NCI-H82 (cell line): ENCODE measurements around the gene SMOC2.

Experiments
- DNase-seq: peaks from one replicate; lab custom pipeline; 2025; lab: John Stamatoyannopoulos, UW

SMOC2 gene

DNA sequence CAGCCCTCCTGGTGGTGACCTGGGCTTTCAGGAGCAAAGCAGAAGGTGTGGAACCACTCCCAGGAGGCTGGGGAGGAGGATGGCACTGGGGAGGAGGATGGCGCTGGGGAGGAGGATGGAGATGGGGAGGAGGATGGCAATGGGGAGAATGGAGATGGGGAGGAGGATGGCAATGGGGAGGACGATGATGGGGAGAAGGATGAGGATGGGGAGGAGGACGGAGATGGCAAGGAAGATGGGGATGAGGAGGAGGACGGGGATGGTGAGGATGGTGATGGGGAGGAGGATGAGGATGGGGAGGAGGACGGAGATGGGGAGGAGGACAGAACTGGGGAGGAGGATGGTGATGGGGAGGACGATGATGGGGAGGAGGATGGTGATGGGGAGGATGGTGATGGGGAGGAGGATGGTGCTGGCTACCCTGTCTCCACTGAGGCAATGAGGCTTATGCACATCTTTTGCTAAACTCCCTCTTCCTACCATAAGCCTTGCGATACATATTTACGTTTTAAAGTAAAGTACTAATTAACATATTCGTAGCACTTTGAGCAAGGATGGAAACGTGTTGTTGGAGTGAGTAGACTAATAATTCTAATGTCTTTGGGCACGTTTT is 7.4 kb downstream of the SMOC2 start:
- DNase-seq, result no peak

- no peak for DNase-seq
Observed at GRCh38 chr6:168450917-168451316, 9.9 kb downstream of the SMOC2 start.

- no peak for DNase-seq
Observed at GRCh38 chr6:168451805-168452517, 11.0 kb downstream of the SMOC2 start.

DNA sequence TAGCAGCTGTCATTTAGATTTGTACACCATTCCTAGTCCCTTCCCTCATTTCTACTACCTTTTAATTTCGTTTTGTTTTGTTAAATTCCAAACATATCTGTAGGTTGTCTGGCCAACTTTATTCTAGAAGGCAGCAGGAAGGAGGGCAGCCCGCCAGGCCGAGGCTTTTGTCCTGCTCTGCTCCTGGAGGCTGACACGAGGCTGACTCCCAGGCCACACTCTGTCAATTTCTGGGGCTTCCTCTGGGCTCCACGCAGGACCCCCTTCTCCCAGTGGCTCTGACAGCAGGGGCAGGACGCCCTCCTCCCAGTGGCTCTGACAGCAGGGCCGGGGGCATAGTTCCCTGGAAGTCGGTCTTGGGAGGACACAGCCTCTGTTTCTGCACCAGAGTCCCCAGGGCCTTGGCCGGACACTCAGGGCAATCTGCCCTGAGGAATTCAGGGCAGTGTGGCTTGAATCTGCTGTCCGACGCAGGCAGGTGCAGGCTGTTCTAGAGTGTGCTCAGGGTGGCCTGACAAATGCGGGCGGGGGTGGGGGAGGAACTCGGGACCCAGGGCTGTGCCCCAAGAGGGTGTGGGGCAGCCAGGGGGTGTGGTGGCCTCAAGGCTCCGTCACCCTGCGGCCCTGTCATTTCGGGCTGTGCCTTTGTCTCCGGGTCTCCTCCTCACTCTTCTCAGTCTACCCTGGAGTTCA is 11.8 kb downstream of the SMOC2 start:
- DNase-seq, result no peak

DNA sequence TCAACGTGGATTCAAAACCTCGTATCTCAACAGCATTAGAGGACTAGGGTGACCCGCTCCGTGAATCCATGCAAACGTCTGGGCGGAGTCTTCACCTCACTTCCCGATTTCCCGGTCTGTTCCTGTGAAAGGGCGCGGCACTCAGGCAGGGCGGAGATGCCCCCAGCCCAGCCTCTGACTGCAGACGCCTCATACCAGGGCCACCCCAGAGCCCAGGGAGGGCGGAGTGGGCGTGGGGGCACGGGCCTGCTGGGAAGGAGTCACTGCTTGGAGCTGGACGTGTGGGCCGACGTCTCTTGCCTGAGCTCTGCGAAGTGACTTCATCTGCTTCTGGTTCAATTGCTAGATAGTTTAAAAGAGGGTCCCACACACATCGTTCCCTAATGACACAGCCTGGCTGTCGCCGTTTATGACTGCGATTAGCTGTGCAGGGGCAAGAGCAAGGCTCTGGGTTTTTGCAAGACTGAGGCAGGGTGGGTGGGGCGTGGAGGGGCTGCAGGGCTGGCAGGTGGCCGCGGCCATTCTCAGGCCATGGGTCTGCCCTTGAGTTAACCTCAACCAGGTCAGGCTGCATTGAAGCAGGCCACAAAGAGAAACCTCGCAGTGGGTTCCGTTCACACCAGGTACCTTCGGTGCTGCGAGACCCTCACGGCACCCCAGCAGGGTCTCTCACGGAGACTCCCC is 15.0 kb downstream of the SMOC2 start:
- DNase-seq, result no peak

DNA sequence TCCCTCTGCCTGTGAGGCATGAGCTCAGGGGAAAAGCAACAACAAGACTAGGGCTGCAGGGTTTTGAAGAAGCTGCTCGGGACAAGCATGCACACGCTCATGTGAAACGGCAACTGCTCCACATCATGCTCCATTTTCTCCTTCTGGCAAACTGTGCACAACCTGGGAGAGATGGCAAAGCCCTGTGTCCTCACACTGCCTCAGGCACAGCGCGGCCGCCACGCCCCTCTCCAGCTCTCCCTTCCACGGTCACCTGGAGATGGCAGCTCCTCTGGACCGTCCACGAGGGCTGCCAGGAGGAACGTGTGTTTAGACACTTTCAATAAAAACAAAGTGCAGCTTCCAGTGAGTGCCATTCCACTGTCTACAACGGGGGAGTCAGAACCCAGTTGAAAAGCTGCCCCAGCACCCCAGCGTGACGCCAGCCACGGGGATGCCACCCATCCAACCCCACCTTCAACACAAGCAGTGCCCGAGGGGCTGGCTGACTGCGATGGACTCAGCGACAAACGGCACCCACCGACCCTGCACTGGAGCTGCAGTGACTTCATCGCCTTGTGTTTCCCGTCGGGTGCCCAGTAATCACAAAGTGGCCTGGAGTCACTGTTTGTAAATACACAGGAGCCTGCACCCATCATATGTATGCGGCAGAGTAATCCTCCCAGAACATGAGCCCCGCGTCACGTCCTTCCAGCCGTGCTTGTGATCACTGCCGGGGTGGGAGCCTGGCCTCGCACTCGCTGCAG is 16.1 kb downstream of the SMOC2 start:
- no peak for DNase-seq

DNA sequence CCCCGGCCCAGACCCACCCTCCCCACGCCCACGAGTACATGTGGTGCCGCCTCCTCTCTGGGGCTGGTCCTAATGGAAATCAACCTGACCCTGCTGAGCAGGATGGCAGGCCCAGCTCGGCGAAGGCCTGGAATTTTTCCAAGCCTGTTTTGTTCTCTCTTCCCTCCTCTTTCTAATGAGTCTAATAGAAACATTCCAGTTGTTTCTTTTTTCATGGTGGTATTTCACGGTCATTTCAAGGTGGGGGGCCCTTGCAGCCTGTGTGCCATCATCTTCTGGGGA is 16.6 kb downstream of the SMOC2 start:
- no peak for DNase-seq

DNA sequence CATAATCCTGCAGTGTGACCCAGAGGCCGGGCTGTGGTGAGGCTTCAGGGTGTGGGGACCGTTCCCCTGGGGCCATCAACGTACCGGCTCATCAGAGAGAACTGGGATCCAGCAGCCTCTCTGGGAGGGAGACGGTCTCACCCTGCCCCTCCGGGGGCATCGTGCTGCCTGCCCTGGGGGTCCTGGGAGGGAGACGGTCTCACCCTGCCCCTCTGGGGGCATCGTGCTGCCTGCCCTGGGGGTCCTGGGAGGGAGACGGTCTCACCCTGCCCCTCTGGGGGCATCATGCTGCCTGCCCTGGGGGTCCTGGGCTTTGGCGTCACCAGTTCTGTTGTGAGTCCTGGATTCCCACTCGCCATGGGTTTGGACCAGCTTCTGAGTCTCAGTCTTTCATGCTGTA is 17.1 kb downstream of the SMOC2 start:
- DNase-seq, result no peak

- DNase-seq, result no peak
Observed at GRCh38 chr6:168459572-168459971, 18.6 kb downstream of the SMOC2 start.

- no peak for DNase-seq
Observed at GRCh38 chr6:168462289-168462853, 21.4 kb downstream of the SMOC2 start.

GRCh38 chr6:168464546-168464945 is 23.6 kb downstream of the SMOC2 start:
- DNase-seq, result no peak

DNA sequence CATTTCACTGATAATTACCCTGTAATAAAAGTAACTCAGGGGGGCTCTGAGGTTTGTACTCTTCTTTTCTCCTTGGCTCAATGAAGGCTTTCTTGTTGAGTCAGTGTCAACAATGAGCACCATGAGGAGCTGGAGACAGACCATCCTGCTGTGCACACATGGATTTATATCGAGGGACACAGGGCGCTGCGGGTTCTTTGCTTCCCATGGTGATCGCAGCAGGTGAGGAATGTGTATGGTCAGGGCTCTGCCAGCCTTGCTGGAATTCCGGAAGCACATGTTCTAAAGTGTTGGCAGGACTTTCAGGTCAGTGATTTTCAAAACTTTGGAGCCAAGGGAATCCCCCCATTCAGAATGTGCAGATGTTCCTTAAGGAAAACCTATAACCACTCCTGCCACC is 27.1 kb downstream of the SMOC2 start:
- DNase-seq, result no peak

DNA sequence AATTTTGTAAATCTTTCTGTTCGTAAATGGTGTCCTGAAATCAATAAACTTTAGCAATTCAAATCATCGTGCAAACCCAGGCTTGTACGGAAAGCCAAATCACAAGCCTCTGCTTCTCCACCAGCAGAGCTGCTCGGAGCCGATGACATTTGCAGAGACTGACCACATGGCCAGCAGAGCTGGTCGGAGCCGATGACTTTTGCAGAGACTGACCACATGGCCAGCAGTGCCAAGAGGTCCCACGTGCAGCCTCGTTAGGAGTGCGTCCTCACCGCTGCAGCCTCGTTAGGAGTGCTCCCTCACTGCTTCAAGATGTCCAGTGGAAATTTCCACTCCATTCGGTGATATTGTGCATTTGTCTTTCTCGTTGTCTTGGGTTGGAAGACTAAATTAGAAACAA is 28.5 kb downstream of the SMOC2 start:
- no peak for DNase-seq

DNA sequence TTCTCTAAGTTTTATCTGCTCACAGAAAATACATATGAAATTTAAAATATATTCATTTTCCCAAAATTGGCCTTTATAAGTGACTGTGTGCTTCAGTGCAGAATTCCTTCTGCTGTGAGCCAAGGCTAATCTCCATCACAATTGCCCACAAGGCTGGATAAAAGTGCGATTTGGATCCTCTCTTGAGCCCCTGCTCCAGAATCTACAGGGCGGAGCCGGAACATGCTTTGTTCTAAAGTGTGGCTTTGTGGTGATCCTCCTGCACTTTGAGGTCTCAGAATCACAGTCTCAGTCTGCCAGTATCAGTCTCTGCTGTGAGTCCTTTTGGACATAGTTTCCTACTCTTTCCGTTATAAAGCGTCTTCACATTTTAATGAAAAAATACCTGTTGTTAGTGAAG is 28.9 kb downstream of the SMOC2 start:
- DNase-seq, result no peak

- DNase-seq, result no peak
Observed at GRCh38 chr6:168472363-168472762, 31.4 kb downstream of the SMOC2 start.

DNA sequence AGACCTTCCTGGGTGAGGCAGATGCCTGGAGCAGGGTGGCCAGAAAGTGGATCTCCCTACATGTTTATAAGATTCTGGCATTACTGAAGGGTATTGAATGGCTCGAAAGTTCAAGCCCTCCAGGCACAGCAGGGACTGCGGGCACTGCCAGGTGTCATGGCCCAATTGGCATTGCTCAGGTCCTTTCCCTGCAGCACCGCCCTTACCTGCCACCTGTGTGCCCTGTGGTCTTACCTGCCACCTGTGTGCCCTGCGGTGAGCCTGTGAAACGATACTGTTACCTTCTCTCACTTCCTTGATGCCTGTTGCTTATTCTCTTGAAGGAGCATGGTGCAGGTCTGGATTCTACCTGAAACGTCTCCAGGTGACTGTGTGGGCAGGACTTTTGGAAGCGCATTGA is 32.2 kb downstream of the SMOC2 start:
- DNase-seq, result no peak

GRCh38 chr6:168475188-168476013 is 34.4 kb downstream of the SMOC2 start:
- DNase-seq, result no peak

- no peak for DNase-seq
Observed at GRCh38 chr6:168479421-168479820, 38.4 kb downstream of the SMOC2 start.

GRCh38 chr6:168480481-168480880 is 39.5 kb downstream of the SMOC2 start:
- no peak for DNase-seq

DNA sequence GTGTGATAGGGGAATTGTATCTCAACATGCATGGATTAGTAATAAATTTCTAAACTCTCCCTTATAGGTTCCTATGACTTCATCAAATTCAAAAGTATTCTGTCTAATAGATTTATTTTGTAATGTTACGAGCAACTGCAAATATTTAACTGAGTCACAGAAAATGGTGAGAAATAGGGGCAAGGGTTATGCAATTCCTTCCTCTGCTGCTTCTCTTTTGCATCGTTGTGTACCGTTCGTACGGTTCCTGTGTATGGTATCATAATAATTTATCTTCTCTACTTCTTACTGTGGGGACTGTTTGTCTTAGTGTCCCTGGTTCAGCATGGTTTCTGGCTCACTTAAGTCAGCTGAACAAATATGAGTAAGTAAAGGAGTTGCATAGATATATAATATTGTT is 44.8 kb downstream of the SMOC2 start:
- no peak for DNase-seq

- DNase-seq, result no peak
Observed at GRCh38 chr6:168490757-168491156, 49.8 kb downstream of the SMOC2 start.
